Measurements from ENCODE around the gene CTNNBL1.

GRCh38 chr20:37649676-37650370, 44.0 kb upstream of the CTNNBL1 start:
- TF ChIP-seq CTCF (conservative IDR thresholded peaks at IDR 0.05 in 1 of 2, IDR thresholded peaks at IDR 0.05 in 1 of 2; ENCODE audit: low read depth in 1 of 2, low read length in 2 of 2) (no peak), EZH2 (IDR thresholded peaks at IDR 0.05; ENCODE audit: low read length, missing control alignments) (no peak)
